Kidney epithelial cell (primary cell): Measurements from ENCODE around the gene TPM4. TPM values are rescaled to one million over a fixed set of nuclear protein-coding genes. Genes with fewer than 3 reads are reported as not detected.

Source experiments
- DNase-seq: peaks from one replicate; pipeline ENCODE4 v3.0.0-alpha.2; 2010; ENCODE audit warnings: low read depth
- H3K27me3 ChIP-seq: 2 replicates; pipeline ENCODE4 v1.6.0; 2011; ENCODE audit warnings: low read length; ENCODE audit not compliant: control insufficient read depth, insufficient read depth
- H3K36me3 ChIP-seq: 2 replicates; pipeline ENCODE4 v1.5.1; 2011; ENCODE audit warnings: low read length; ENCODE audit not compliant: control insufficient read depth, insufficient read depth
- H3K4me3 ChIP-seq: 2 replicates; pipeline ENCODE4 v1.5.1; 2011; ENCODE audit warnings: low read depth, mild to moderate bottlenecking, control low read depth, low read length
- total RNA-seq: library from RNA; depleted of rRNA; stranded (reverse); fragments of >200 nt; gene quantifications from 2 replicates; pipeline ENCODE4 v1.2.3, GENCODE V29; 2015
- TF ChIP-seq, protein P1 (sequence below): IDR thresholded peaks from 2 replicates; pipeline ENCODE4 v1.5.1; 2011; ENCODE audit warnings: mild to moderate bottlenecking, moderate library complexity, low read length, control low read depth, inconsistent platforms; ENCODE audit not compliant: insufficient read depth, poor library complexity, severe bottlenecking

Gene TPM4
- total RNA-seq, 1 donor from 2014 or later, result 873 TPM

GRCh38 chr19:16135430-16136127, 59.3 kb downstream of the TPM4 start:
- H3K27me3 ChIP-seq, result no peaks in the 10 kb centered on the region
- no peak for DNase-seq
- no peaks in the 10 kb centered on the region for H3K36me3 ChIP-seq
- TF ChIP-seq, protein P1, sequence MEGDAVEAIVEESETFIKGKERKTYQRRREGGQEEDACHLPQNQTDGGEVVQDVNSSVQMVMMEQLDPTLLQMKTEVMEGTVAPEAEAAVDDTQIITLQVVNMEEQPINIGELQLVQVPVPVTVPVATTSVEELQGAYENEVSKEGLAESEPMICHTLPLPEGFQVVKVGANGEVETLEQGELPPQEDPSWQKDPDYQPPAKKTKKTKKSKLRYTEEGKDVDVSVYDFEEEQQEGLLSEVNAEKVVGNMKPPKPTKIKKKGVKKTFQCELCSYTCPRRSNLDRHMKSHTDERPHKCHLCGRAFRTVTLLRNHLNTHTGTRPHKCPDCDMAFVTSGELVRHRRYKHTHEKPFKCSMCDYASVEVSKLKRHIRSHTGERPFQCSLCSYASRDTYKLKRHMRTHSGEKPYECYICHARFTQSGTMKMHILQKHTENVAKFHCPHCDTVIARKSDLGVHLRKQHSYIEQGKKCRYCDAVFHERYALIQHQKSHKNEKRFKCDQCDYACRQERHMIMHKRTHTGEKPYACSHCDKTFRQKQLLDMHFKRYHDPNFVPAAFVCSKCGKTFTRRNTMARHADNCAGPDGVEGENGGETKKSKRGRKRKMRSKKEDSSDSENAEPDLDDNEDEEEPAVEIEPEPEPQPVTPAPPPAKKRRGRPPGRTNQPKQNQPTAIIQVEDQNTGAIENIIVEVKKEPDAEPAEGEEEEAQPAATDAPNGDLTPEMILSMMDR, result no peak
- H3K4me3 ChIP-seq, result no peak overlapping the region

- TF ChIP-seq, protein P1, result no peak
- Histone ChIP-seq H3K36me3 (no peaks in the 10 kb centered on the region), H3K4me3 (no peak overlapping the region), H3K27me3 (no peaks in the 10 kb centered on the region)
- no peak for DNase-seq
Observed at GRCh38 chr19:16136185-16136999, 60.1 kb downstream of the TPM4 start.

- Histone ChIP-seq H3K27me3 (no peaks in the 10 kb centered on the region), H3K36me3 (no peaks in the 10 kb centered on the region), H3K4me3 (no peak overlapping the region)
- DNase-seq, result no peak
- TF ChIP-seq, protein P1, result no peak
Observed at GRCh38 chr19:16139752-16140151, 63.5 kb downstream of the TPM4 start.

DNA sequence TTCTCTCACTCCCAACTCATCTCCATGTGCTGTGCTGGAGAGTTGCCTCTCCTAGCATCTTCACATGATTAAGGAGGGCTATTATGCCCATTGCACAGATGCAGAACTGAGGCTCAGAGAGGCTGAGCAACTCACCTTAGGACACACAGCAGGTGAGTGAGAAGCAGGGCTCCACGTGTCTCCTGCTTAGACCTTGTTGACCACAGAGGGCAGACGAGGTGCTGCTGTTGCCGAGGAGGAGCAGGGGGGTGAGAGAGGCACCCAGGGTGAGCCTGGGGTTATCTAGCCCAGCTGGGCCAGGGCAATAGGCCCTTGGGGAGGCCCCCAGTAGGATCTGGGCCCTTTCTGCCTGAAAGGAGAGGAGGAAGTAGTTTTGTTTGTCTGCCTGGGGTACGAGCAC, 64.7 kb downstream of the TPM4 start:
- TF ChIP-seq, protein P1, result no peak
- H3K36me3 ChIP-seq, result no peaks in the 10 kb centered on the region

GRCh38 chr19:16142032-16142580, 65.8 kb downstream of the TPM4 start:
- DNase-seq, result no peak
- TF ChIP-seq, protein P1, result no peak
- Histone ChIP-seq H3K36me3 (no peaks in the 10 kb centered on the region), H3K27me3 (no peaks in the 10 kb centered on the region), H3K4me3 (no peak overlapping the region)

More for the DNA sequence above, 64.7 kb downstream of the TPM4 start:
- no peak for DNase-seq
- H3K27me3 ChIP-seq, result no peaks in the 10 kb centered on the region
- no peak overlapping the region for H3K4me3 ChIP-seq
